ENCODE measurements around the gene CALHM4. TPM values are rescaled to one million over a fixed set of nuclear protein-coding genes. Genes with fewer than 3 reads are reported as not detected.

Gene CALHM4
- total RNA-seq, 4 donors from 2014 or later, result not detected

GRCh38 chr6:116571683-116572000, 18.1 kb downstream of the CALHM4 start:
- H3K36me3 ChIP-seq, result peaks cover 0 to 24% (median 0%) of the 10 kb centered on the region in 3 donors
- no peaks in the 10 kb centered on the region for H3K9me3 ChIP-seq
- peak overlapping the region; percentile 76 to 96 (median 84) for H3K4me3 ChIP-seq
- peaks cover 17 to 47% (median 19%) of the 10 kb centered on the region in 3 donors for H3K4me1 ChIP-seq
- no peak for DNase-seq
- no peaks in the 10 kb centered on the region for H3K27me3 ChIP-seq
- intact Hi-C loops (cut with DNase I), result no loop called here
- H3K27ac ChIP-seq, result peak overlapping the region; percentile 87 to 96 (median 94)
- WGBS, 2 donors, result 0% methylated on average over 4 to 11 of the region's 12 CpGs
- TF ChIP-seq, protein P1, sequence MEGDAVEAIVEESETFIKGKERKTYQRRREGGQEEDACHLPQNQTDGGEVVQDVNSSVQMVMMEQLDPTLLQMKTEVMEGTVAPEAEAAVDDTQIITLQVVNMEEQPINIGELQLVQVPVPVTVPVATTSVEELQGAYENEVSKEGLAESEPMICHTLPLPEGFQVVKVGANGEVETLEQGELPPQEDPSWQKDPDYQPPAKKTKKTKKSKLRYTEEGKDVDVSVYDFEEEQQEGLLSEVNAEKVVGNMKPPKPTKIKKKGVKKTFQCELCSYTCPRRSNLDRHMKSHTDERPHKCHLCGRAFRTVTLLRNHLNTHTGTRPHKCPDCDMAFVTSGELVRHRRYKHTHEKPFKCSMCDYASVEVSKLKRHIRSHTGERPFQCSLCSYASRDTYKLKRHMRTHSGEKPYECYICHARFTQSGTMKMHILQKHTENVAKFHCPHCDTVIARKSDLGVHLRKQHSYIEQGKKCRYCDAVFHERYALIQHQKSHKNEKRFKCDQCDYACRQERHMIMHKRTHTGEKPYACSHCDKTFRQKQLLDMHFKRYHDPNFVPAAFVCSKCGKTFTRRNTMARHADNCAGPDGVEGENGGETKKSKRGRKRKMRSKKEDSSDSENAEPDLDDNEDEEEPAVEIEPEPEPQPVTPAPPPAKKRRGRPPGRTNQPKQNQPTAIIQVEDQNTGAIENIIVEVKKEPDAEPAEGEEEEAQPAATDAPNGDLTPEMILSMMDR (IDR thresholded peaks at IDR 0.05), result no peak
- no peak for TF ChIP-seq POLR2A (IDR thresholded peaks at IDR 0.05)

- Histone ChIP-seq H3K27me3 (no peaks in the 10 kb centered on the region), H3K9me3 (no peaks in the 10 kb centered on the region), H3K4me3 (peak overlapping the region; percentile 76 to 96 (median 84)), H3K4me1 (peaks cover 17 to 47% (median 19%) of the 10 kb centered on the region in 3 donors), H3K27ac (peak overlapping the region in 3 of 4 donors; percentile 87 to 96 (median 95)), H3K36me3 (peaks cover 0 to 29% (median 0%) of the 10 kb centered on the region in 3 donors)
- WGBS, 2 donors, result 1 to 3% methylated on average over 5 to 7 of the region's 7 CpGs
- no peak for TF ChIP-seq POLR2A (IDR thresholded peaks at IDR 0.05)
- TF ChIP-seq, protein P1 (IDR thresholded peaks at IDR 0.05), result no peak
- DNase-seq, result no peak
- intact Hi-C loops (cut with DNase I), result no loop called here
Measured at GRCh38 chr6:116572162-116572561, 18.6 kb downstream of the CALHM4 start.

DNA sequence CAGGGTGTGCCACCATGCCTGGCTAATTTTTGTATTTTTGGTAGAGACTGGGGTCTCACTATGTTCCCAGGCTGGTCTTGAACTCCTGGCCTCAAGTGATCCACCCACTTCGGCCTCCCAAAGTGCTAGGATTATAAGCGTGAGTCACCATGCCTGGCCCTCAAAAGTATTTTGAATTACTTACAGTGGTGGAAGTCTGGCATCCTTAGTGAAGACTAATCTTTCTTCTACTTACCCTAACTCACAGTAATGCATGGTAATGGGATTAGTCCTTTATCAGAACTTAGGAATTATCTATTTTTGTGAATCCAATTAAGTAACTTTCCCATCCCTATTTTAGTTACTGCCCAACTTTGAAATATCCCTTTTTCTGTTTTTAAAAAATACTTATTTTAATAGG, 21.7 kb downstream of the CALHM4 start:
- 78 to 80% methylated on average over 2 of the region's 2 CpGs for WGBS, 2 donors
- no peak overlapping the region for H3K27ac ChIP-seq
- intact Hi-C loops (cut with DNase I), result no loop called here
- DNase-seq, result no peak
- TF ChIP-seq, protein P1 (IDR thresholded peaks at IDR 0.05), result no peak
- no peak for TF ChIP-seq POLR2A (IDR thresholded peaks at IDR 0.05)
- peaks cover 0 to 41% (median 0%) of the 10 kb centered on the region in 3 donors for H3K36me3 ChIP-seq
- no peak overlapping the region for H3K4me3 ChIP-seq
- H3K27me3 ChIP-seq, result no peaks in the 10 kb centered on the region
- H3K4me1 ChIP-seq, result peaks cover 13 to 41% (median 14%) of the 10 kb centered on the region in 3 donors
- H3K9me3 ChIP-seq, result no peaks in the 10 kb centered on the region

- no peak for DNase-seq
- H3K36me3 ChIP-seq, result peaks cover 0 to 54% (median 0%) of the 10 kb centered on the region in 3 donors
- 77% methylated on average over 5 of the region's 5 CpGs for WGBS, 2 donors
Measured at GRCh38 chr6:116577486-116577885, 23.9 kb downstream of the CALHM4 start.

GRCh38 chr6:116578335-116578734, 24.8 kb downstream of the CALHM4 start:
- H3K4me1 ChIP-seq, result peaks cover 0 to 21% (median 2%) of the 10 kb centered on the region in 3 donors
- H3K4me3 ChIP-seq, result no peak overlapping the region
- TF ChIP-seq, protein P1 (IDR thresholded peaks at IDR 0.05), result no peak
- no peak for TF ChIP-seq POLR2A (IDR thresholded peaks at IDR 0.05)
- peaks cover 0 to 62% (median 0%) of the 10 kb centered on the region in 3 donors for H3K36me3 ChIP-seq
- DNase-seq, result no peak
- no peaks in the 10 kb centered on the region for H3K27me3 ChIP-seq
- H3K9me3 ChIP-seq, result no peaks in the 10 kb centered on the region
- intact Hi-C loops (cut with DNase I), result no loop called here
- H3K27ac ChIP-seq, result no peak overlapping the region

More at GRCh38 chr6:116577486-116577885, 23.9 kb downstream of the CALHM4 start:
- no peaks in the 10 kb centered on the region for H3K27me3 ChIP-seq
- intact Hi-C loops (cut with DNase I), result no loop called here
- TF ChIP-seq, protein P1 (IDR thresholded peaks at IDR 0.05), result no peak
- no peak for TF ChIP-seq POLR2A (IDR thresholded peaks at IDR 0.05)
- no peak overlapping the region for H3K27ac ChIP-seq
- no peak overlapping the region for H3K4me3 ChIP-seq
- H3K4me1 ChIP-seq, result peaks cover 7 to 30% (median 10%) of the 10 kb centered on the region in 3 donors
- H3K9me3 ChIP-seq, result no peaks in the 10 kb centered on the region

Measured in esophagus squamous epithelium (tissue), 5 donors.